SK-N-SH treated with all-trans-retinoic acid at 6 μM for 48 hours (cell line): ENCODE data around the gene MSRB3.

Experiments used
- CREB5 ChIP-seq: fragments of 250-450 bp; sonication (Bioruptor Pico); IDR thresholded peaks from 2 replicates; pipeline ENCODE4 v1.5.1; 2020; ENCODE audit warnings: low read depth, mild to moderate bottlenecking, moderate library complexity
- CSDC2 ChIP-seq: fragments of 250-450 bp; sonication (Bioruptor Pico); IDR thresholded peaks from 2 replicates; pipeline ENCODE4 v1.5.0; 2020; ENCODE audit warnings: mild to moderate bottlenecking, moderate library complexity
- CSRNP3 ChIP-seq: fragments of 250-450 bp; sonication (Bioruptor Pico); IDR thresholded peaks from 2 replicates; pipeline ENCODE4 v1.5.1; 2021; ENCODE audit warnings: mild to moderate bottlenecking, moderate library complexity
- GLIS3 ChIP-seq: fragments of 250-450 bp; sonication (Bioruptor Pico); IDR thresholded peaks from 2 replicates; pipeline ENCODE4 v1.5.0; 2020; ENCODE audit warnings: mild to moderate bottlenecking, moderate library complexity
- ISL1 ChIP-seq: fragments of 250-450 bp; sonication (Bioruptor Pico); IDR thresholded peaks from 2 replicates; pipeline ENCODE4 v2.1.2; 2022; ENCODE audit warnings: mild to moderate bottlenecking, moderate library complexity
- PATZ1 ChIP-seq: fragments of 250-450 bp; sonication (Bioruptor Pico); IDR thresholded peaks from 2 replicates; pipeline ENCODE4 v1.8.0; 2020; ENCODE audit warnings: mild to moderate bottlenecking, moderate library complexity, borderline replicate concordance
- POU6F1 ChIP-seq: fragments of 250-450 bp; sonication (Bioruptor Pico); IDR thresholded peaks from 2 replicates; pipeline ENCODE4 v1.8.0; 2021; ENCODE audit warnings: low read depth, mild to moderate bottlenecking, moderate library complexity, borderline replicate concordance
- RARB ChIP-seq: fragments of 250-450 bp; sonication (Bioruptor Pico); IDR thresholded peaks from 2 replicates; pipeline ENCODE4 v1.8.0; 2021; ENCODE audit warnings: mild to moderate bottlenecking, moderate library complexity
- TOX ChIP-seq: fragments of 250-450 bp; sonication (Bioruptor Pico); IDR thresholded peaks from 2 replicates; pipeline ENCODE4 v1.8.0; 2021; ENCODE audit warnings: mild to moderate bottlenecking, moderate library complexity, borderline replicate concordance
- TSHZ2 ChIP-seq: fragments of 250-450 bp; sonication (Bioruptor Pico); IDR thresholded peaks from 2 replicates; pipeline ENCODE4 v1.5.0; 2020; ENCODE audit warnings: mild to moderate bottlenecking, moderate library complexity
- ZFP3 ChIP-seq: fragments of 250-450 bp; sonication (Bioruptor Pico); IDR thresholded peaks from 2 replicates; pipeline ENCODE4 v1.5.0; 2020; ENCODE audit warnings: mild to moderate bottlenecking, moderate library complexity
- ZFP30 ChIP-seq: fragments of 450-650 bp; formaldehyde crosslinking; IDR thresholded peaks from 2 replicates; pipeline ENCODE4 v1.5.0; 2022; ENCODE audit warnings: mild to moderate bottlenecking, moderate library complexity
- ZNF70 ChIP-seq: fragments of 450-650 bp; formaldehyde crosslinking; IDR thresholded peaks from 2 replicates; pipeline ENCODE4 v1.5.0; 2020; ENCODE audit warnings: mild to moderate bottlenecking, moderate library complexity
- ZNF8 ChIP-seq: fragments of 450-650 bp; formaldehyde crosslinking; IDR thresholded peaks from 2 replicates; pipeline ENCODE4 v1.5.0; 2020; ENCODE audit warnings: mild to moderate bottlenecking, moderate library complexity

GRCh38 chr12:65308601-65309071, 30.2 kb downstream of the MSRB3 start:
- TF ChIP-seq ZFP3 (CRISPR knock-in tag) (no peak), GLIS3 (CRISPR knock-in tag) (no peak), ISL1 (CRISPR knock-in tag) (peak; percentile 93), PATZ1 (no peak; the same call in none of the 2 replicates), ZFP30 (no peak), TSHZ2 (no peak), POU6F1 (CRISPR knock-in tag) (peak; percentile 88; the same call in 1 of the 2 replicates), TOX (CRISPR knock-in tag) (peak; percentile 98), ZNF8 (CRISPR knock-in tag) (no peak), RARB (CRISPR knock-in tag) (peak; percentile 95), CSDC2 (no peak), CREB5 (CRISPR knock-in tag) (peak; percentile 47; the same call in 1 of the 2 replicates), ZNF70 (CRISPR knock-in tag) (0 out of 2 replicates have a peak, but pooled peaks have one; percentile 11), CSRNP3 (no peak; the same call in 1 of the 2 replicates)
